Putamen (tissue), 1 donor: Measurements from ENCODE around the gene SLC16A10.
"Not testable (repeated sequence)": the region's sequence is repeated elsewhere in the genome, so short reads cannot be mapped to it uniquely, and the experiment has no call there.

Source experiments
- DNase-seq: peaks from one replicate; pipeline ENCODE4 v3.0.0-alpha.2; 2016; ENCODE audit warnings: low spot score

SLC16A10 gene

DNA sequence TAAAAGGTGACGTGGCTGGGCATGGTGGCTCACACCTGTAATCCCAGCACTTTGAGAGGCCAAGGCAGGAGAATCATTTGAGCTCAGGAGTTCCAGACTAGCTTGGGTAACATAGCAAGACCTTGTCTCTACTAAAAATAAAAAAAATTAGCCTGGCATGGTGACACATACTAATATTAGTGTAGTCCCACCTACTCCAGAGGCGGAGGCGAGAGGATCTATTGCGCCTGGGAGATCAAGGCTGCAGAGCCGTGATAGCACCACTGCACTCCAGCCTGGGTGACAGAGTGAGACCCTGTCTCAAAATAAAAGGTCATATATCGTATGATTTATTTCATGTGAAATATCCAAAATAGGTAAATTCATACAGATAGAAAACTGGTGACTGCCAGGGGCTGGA, 132.5 kb downstream of the SLC16A10 start:
- DNase-seq, result no peak

- DNase-seq, result no peak
Observed at GRCh38 chr6:111220383-111221031, 133.2 kb downstream of the SLC16A10 start.

DNA sequence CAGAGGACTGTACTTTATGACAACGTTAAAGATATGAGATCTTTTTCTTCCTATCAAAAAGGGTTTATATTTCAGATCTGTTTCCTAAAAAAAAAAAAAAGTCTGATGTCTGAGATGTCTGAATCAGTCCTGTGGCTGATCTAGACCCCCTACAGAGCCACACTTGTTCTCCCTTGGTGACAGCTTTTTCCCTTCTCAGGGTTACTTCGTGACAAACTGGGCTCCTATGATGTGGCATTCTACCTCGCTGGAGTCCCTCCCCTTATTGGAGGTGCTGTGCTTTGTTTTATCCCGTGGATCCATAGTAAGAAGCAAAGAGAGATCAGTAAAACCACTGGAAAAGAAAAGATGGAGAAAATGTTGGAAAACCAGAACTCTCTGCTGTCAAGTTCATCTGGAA, 134.5 kb downstream of the SLC16A10 start:
- DNase-seq, result no peak

DNA sequence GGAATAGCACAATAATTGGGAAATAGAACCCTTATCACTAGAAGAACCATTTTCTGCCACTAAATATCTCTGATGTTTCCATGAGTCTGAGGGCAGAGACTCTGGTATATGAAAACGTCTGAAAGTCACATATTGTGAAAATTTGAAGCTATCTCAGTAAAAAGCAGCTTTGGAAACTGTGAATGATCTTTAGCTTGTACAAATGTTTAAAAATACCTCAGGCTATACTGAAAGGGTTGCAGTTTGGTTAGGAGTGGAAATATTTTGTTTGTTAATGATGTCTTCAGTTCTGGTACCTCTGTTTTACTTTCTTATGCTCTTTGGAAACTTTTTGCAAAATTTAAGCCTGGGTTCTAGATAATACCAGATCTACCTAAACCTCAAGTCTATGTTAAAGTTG, 135.0 kb downstream of the SLC16A10 start:
- DNase-seq, result no peak

DNA sequence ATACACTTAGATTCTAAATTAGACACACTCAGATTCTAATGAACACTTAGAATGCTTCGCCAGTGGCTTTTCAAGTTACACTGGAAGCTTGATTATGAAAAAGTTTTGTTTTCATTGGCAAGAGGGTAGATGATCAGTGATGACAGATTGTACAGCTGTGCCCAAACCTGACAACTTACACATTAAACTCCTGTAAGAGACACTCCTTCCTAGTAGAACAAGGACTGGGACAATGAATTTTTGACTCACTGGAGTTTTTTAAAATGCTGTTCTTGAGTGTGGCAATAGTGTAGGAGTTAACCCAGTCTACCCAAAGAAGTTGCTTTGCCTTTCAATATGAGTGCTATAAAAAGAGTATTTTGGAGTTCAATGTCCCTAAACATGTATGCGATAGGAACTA, 140.8 kb downstream of the SLC16A10 start:
- DNase-seq, result no peak

DNA sequence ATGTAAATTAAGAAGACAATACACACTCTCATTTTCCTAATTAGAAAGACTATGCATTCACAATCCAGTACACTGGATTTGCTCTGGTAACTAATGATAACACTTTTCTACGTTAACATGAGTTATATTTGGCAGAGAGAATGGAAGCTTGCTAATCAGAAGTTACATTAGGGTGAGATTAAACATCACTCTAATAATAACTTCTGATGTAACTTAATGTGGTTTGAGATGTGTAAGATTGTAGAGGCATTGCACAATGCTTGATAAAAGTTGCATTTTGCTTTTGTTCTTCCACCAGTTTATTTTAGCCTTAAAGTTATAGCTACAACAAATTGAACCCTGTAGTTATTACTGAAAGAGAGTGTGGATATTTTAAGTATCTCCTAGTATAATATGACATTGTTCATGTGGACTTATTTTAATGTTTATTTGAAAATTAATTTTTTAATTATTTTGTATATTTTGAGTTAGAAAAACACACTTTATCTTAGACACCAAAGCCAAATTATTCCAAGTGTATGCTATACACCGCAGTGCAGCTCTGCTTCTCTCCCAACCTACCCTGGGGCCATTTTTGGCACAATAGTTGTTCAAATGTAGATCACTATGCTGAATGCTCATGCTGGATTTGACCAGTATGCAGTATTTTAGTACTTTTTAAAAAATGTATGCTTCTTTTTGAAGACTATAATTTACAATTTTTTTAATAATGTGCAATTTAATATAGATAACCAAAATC, 143.2 kb downstream of the SLC16A10 start:
- DNase-seq, result no peak

- no peak for DNase-seq
Observed at GRCh38 chr6:111231090-111231459, 143.8 kb downstream of the SLC16A10 start.

DNA sequence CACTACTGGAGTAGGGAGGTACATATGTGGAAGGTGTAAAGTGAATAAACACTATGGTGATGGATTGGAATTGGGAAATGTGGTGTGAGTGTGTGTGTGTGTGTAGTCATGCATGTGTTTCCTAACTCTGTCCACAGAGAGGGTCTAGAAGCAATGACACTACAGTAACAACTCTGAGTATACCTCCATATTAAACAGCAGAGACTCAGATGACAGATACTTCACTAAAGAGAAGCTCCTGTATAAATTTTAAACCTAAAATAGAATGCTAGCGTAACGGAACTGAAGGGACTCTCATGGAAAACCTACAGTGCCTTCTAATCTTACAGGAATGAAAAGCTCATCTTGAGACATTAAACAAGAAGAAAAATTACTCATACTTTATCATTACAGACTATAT, 150.5 kb downstream of the SLC16A10 start:
- DNase-seq, result no peak

DNA sequence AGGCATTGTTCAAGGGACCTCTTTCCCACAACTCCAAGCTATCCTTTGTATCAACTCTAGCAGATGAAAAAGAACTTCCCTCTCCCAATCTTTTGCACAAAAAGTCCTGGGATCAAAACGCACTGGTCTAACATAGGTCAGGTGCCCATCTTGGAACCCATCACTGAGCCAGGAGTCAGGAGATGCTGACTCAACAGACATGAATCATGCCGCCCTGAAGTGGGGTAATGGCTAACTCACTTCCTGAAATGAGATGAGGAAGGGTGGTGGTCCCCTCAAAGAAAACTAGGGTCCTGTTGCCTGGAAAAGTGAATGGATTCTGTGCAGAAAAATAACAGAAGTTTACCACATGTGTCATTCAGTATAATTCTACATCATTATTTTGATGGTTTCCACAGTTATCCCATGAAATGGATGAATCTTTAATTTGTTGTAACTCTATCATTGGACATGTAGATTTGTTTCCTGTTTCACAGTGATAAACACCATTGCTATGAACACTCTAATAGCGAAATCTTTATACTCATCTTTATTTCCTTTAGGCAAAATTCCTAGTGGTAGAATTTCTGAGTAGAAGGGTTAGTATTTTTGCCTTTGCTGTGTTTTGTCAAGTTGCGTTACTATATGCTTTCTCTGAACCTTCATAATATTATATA, 151.3 kb downstream of the SLC16A10 start:
- no peak for DNase-seq

GRCh38 chr6:111239461-111239860, 152.2 kb downstream of the SLC16A10 start:
- DNase-seq, result no peak

DNA sequence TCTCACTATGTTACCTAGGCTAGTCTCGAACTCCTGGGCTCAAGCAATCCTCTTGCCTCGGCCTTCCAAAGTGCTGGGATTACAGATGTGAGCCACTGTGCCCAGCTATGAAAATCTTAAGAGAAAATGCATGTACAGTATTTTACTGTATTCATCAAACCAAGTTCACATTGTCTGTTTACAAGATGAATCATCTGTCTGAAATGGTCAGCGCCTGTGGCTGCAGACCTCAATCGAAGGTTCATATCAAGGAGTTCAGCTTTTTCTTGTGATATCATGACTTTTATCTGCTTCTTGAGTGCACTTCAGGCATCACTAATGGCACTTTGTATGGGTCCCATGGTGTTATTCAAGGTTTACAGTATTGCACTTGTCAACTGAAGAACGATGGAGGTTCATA, 155.1 kb downstream of the SLC16A10 start:
- DNase-seq, result no peak

DNA sequence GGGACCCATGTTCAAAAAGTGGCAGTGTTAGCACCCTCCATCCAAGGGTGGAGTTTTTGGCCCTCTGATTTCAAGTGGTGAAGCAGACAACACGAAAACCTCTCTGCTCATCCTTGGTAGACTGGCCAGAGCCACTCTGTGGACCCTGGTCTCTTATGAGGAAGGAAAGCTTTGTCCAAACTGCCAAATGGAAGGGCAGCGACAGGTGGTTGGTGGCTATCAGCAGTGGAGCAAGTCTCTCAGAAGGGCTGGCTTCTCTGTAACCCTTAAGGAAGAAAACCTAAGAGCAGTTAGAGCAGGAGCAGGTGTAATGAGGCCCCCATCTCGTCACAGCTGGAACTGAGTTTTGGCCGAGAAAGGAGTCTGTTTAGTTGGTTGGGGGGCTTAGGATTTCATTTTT, 155.8 kb downstream of the SLC16A10 start:
- DNase-seq, result no peak

DNA sequence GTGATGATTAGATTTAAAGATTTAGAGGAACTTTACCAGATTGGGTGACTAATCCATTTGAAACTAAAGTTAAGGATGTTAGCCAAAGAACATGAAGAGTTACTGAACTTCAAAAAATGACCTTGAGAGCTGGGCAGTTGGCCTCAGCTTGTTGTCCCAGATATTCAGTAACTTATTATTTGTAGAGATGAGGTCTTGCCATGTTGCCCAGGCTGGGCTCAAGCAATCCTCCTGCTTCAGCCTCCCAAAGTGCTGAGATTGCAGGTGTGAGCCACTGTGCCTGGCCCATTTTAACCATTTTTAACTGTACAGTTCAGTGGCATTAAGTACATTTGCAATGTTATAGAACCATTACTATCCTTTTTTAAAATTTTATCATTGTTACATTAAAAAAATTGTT, 161.5 kb downstream of the SLC16A10 start:
- no peak for DNase-seq

GRCh38 chr6:111250791-111251354, 163.6 kb downstream of the SLC16A10 start:
- no peak for DNase-seq

DNA sequence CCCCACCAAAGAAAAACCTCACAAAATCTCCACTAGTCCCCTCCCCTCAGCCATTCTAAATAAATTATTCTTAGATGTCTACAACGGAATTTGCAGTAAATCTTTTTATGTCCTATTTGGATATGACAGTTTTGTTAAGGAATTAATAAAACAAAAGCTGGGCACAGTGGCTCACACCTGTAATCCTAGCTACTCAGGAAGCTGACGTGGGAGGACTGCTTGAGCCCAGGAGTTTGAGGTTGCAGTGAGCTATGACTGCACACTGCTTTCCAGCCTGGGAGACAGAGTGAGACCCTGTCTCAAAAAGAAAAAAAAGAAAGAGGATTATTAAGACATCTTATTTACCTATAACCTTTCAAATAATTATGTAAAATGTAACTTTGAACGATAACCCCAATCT, 165.4 kb downstream of the SLC16A10 start:
- no peak for DNase-seq

GRCh38 chr6:111254004-111254778, 166.9 kb downstream of the SLC16A10 start:
- DNase-seq, result no peak

- no peak for DNase-seq
Observed at GRCh38 chr6:111254779-111255166, 167.5 kb downstream of the SLC16A10 start.

DNA sequence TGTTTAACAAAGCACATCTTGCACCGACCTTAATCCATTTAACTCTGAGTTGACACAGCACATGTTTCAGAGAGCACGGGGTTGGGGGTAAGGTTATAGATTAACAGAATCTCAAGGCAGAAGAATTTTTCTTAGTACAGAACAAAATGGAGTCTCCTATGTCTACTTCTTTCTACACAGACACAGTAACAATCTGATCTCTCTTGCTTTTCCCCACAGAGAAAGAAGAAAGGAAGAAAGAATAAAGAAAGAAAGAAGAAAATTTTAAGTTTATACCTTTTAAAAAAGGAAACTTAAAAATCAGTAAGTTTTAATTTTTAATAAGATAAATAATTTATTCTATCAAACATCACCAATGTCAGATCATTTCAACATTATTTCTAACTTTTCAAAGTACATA, 168.5 kb downstream of the SLC16A10 start:
- DNase-seq, result not testable (repeated sequence)

GRCh38 chr6:111256646-111257045, 169.3 kb downstream of the SLC16A10 start:
- no peak for DNase-seq

DNA sequence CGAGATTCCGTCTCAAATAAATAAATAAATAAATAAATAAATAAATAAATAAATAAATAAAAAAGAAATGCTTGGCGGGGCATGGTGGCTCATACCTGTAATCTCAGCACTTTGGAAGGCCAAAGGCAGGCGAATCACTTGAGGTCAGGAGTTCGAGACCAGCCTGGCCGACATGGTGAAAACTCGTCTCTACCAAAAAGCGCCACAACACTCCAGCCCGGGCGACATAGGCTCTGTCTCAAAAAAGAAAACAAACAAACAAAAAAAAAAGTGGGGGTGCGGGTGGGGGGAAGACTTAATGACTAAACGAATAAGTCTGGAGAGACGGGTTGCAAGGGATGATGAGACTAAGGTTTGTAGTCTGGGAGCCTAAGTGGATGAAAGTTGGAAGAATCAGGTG, 170.7 kb downstream of the SLC16A10 start:
- DNase-seq, result no peak

DNA sequence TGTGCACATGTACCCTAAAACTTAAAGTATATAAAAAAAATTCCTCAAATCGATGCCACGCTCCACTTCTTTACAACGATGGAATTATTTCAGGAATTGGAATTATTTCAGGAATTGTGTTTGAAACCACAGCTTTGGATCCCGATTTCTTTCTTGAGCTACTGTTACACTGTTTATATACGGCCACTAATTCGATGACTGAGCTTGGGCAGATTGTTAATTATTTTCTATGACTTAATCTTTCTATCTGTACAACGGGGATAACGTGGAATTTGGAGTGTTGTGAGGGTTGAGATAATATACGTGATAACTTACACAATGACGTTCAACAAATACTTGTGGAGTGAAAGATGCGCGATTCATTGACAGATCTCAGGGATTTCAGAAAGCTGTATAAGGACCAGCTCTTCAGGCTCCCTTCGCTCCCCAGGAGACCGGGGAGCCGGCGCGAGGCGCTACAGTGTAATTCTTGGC, 171.3 kb downstream of the SLC16A10 start:
- DNase-seq, result no peak
